ENCODE measurements around the gene B4GALNT3.
"Not testable (repeated sequence)": the region's sequence is repeated elsewhere in the genome, so short reads cannot be mapped to it uniquely, and the experiment has no call there.

Gene B4GALNT3

GRCh38 chr12:561391-561705 lies 101.6 kb downstream of the B4GALNT3 start:
- DNase-seq = no peak

GRCh38 chr12:561908-562593 lies 102.3 kb downstream of the B4GALNT3 start:
- no peak for DNase-seq

- DNase-seq = no peak
Observed at GRCh38 chr12:562634-563033, 102.9 kb downstream of the B4GALNT3 start.

GRCh38 chr12:563250-563781 lies 103.6 kb downstream of the B4GALNT3 start:
- DNase-seq = no peak

- no peak for DNase-seq
Observed at GRCh38 chr12:563787-564298, 104.1 kb downstream of the B4GALNT3 start.

- DNase-seq = no peak
Observed at GRCh38 chr12:565161-565560, 105.4 kb downstream of the B4GALNT3 start.

GRCh38 chr12:565589-566105 lies 105.9 kb downstream of the B4GALNT3 start:
- no peak for DNase-seq

GRCh38 chr12:568486-568885 lies 108.7 kb downstream of the B4GALNT3 start:
- DNase-seq = no peak

GRCh38 chr12:569091-569676 lies 109.4 kb downstream of the B4GALNT3 start:
- no peak for DNase-seq

- DNase-seq = peak; percentile 65
Observed at GRCh38 chr12:569803-570434, 110.2 kb downstream of the B4GALNT3 start.

GRCh38 chr12:570435-570920 lies 110.7 kb downstream of the B4GALNT3 start:
- DNase-seq = no peak

GRCh38 chr12:570921-571794 lies 111.4 kb downstream of the B4GALNT3 start:
- no peak for DNase-seq

- no peak for DNase-seq
Observed at GRCh38 chr12:571795-572531, 112.2 kb downstream of the B4GALNT3 start.

GRCh38 chr12:572532-572899 lies 112.8 kb downstream of the B4GALNT3 start:
- DNase-seq = no peak

GRCh38 chr12:573232-573631 lies 113.5 kb downstream of the B4GALNT3 start:
- DNase-seq = no peak

- DNase-seq = no peak
Observed at GRCh38 chr12:574475-575128, 114.9 kb downstream of the B4GALNT3 start.

- DNase-seq = no peak
Observed at GRCh38 chr12:575129-575502, 115.4 kb downstream of the B4GALNT3 start.

GRCh38 chr12:575948-576614 lies 116.3 kb downstream of the B4GALNT3 start:
- peak; percentile 54 for DNase-seq

GRCh38 chr12:576615-577110 lies 116.9 kb downstream of the B4GALNT3 start:
- DNase-seq = no peak

GRCh38 chr12:577994-578747 lies 118.4 kb downstream of the B4GALNT3 start:
- DNase-seq = not testable (repeated sequence)
